ENCODE data around the gene DUSP22.

DUSP22 gene

DNA sequence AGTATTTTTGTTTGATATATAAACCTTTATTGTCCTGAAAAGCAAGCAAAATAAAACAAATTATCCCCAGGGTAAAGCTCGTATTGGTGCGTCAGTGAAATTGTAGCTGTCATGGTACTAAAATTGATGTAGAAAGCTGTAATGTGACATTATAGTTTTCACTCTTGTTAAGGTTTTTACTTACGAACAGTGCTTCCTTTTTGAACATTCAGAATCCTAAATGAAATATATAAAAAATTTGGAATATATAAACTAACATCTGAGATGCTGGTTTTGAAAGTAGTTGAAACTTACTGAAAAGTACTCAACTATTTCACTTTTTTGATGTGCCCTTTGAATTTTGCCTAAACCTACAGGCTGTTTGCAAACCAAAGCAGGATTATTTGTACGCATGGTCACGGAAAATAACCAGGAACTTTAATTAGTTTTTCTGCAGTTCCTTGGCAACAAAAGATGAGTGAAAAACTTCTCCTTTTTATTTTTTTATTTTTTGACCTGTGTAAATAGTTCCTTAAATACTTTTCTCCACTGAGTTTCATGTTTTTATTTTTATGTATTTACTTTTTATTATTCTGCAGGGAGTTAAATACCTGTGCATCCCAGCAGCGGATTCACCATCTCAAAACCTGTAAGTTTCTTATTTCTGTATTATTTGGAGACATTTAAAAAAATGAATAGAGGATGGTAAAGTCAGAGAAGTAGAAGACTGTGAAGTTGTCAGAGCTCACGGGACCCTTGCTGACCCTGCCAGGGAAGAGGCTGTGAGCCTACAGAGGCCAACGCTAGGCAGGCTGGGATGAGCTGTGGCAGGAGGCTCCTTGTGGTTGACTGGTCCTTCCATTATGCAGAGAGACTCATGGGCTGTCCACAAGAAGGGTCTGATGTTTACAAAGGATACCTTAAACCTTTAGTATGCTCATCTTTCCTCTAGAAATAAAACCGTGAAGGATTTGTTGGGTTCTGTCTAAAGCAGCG lies 42.5 kb downstream of the DUSP22 start:
- DNase-seq (no peak), ATAC-seq (ENCODE audit: insufficient read depth, low read depth) (no peak)
- no peak for TF ChIP-seq EZH2 (IDR thresholded peaks at IDR 0.05; ENCODE audit: borderline replicate concordance, low read depth, low read length, severe bottlenecking)
- TF ChIP-seq, protein P1, sequence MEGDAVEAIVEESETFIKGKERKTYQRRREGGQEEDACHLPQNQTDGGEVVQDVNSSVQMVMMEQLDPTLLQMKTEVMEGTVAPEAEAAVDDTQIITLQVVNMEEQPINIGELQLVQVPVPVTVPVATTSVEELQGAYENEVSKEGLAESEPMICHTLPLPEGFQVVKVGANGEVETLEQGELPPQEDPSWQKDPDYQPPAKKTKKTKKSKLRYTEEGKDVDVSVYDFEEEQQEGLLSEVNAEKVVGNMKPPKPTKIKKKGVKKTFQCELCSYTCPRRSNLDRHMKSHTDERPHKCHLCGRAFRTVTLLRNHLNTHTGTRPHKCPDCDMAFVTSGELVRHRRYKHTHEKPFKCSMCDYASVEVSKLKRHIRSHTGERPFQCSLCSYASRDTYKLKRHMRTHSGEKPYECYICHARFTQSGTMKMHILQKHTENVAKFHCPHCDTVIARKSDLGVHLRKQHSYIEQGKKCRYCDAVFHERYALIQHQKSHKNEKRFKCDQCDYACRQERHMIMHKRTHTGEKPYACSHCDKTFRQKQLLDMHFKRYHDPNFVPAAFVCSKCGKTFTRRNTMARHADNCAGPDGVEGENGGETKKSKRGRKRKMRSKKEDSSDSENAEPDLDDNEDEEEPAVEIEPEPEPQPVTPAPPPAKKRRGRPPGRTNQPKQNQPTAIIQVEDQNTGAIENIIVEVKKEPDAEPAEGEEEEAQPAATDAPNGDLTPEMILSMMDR (IDR thresholded peaks at IDR 0.05; ENCODE audit: borderline replicate concordance, extremely low read depth, low read length, poor library complexity, severe bottlenecking), result no peak
- Histone ChIP-seq H4K20me1 (ENCODE audit: insufficient read depth, low read length) (0 out of 2 replicates have a peak, but pooled peaks cover 5% of the 10 kb centered on the region), H3K9me3 (ENCODE audit: insufficient read depth, low read length, severe bottlenecking) (no peaks in the 10 kb centered on the region), H3K4me1 (ENCODE audit: insufficient read depth, low read length) (no peaks in the 10 kb centered on the region), H3K4me2 (ENCODE audit: insufficient read depth, low read length) (no peak overlapping the region), H3K79me2 (ENCODE audit: insufficient read depth, low read length) (no peaks in the 10 kb centered on the region), H2AFZ (ENCODE audit: low read depth, low read length) (no peak overlapping the region), H3K9ac (ENCODE audit: low read depth, low read length) (no peak overlapping the region), H3K27me3 (ENCODE audit: insufficient read depth, low read length, poor library complexity) (no peaks in the 10 kb centered on the region), H3K4me3 (ENCODE audit: low read depth in 1 of 2, low read length in 2 of 2) (no peak overlapping the region), H3K36me3 (ENCODE audit: insufficient read depth, low read length) (no peaks in the 10 kb centered on the region), H3K27ac (ENCODE audit: low read length) (no peak overlapping the region)

DNA sequence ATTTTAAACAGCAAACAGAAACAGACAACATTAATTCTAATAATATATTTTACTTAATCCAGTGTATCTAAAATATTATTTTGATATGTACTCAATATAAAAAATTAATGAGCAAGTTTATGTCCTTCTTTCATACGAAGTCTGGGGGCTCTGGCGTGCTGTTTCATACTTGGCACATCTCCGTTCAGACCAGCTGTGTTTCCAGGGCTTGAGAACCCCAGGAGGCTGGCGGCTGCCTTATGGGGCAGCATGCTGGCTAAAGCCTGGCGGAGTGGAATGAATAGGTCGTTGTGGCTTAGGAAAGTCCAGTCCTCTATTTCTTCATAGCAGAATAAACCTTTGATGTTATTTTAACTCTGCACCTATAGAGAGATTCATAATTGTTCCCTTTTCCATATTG lies 43.3 kb downstream of the DUSP22 start:
- DNase-seq (no peak), ATAC-seq (ENCODE audit: insufficient read depth, low read depth) (no peak)
- Histone ChIP-seq H4K20me1 (ENCODE audit: insufficient read depth, low read length) (0 out of 2 replicates have a peak, but pooled peaks cover 5% of the 10 kb centered on the region), H2AFZ (ENCODE audit: low read depth, low read length) (no peak overlapping the region), H3K79me2 (ENCODE audit: insufficient read depth, low read length) (no peaks in the 10 kb centered on the region), H3K9ac (ENCODE audit: low read depth, low read length) (no peak overlapping the region), H3K4me3 (ENCODE audit: low read depth in 1 of 2, low read length in 2 of 2) (no peak overlapping the region), H3K9me3 (ENCODE audit: insufficient read depth, low read length, severe bottlenecking) (no peaks in the 10 kb centered on the region), H3K4me2 (ENCODE audit: insufficient read depth, low read length) (no peak overlapping the region), H3K4me1 (ENCODE audit: insufficient read depth, low read length) (no peaks in the 10 kb centered on the region), H3K27me3 (ENCODE audit: insufficient read depth, low read length, poor library complexity) (no peaks in the 10 kb centered on the region), H3K27ac (ENCODE audit: low read length) (no peak overlapping the region), H3K36me3 (ENCODE audit: insufficient read depth, low read length) (no peaks in the 10 kb centered on the region)
- TF ChIP-seq EZH2 (IDR thresholded peaks at IDR 0.05; ENCODE audit: borderline replicate concordance, low read depth, low read length, severe bottlenecking), result no peak
- TF ChIP-seq, protein P1 (IDR thresholded peaks at IDR 0.05; ENCODE audit: borderline replicate concordance, extremely low read depth, low read length, poor library complexity, severe bottlenecking), result no peak

DNA sequence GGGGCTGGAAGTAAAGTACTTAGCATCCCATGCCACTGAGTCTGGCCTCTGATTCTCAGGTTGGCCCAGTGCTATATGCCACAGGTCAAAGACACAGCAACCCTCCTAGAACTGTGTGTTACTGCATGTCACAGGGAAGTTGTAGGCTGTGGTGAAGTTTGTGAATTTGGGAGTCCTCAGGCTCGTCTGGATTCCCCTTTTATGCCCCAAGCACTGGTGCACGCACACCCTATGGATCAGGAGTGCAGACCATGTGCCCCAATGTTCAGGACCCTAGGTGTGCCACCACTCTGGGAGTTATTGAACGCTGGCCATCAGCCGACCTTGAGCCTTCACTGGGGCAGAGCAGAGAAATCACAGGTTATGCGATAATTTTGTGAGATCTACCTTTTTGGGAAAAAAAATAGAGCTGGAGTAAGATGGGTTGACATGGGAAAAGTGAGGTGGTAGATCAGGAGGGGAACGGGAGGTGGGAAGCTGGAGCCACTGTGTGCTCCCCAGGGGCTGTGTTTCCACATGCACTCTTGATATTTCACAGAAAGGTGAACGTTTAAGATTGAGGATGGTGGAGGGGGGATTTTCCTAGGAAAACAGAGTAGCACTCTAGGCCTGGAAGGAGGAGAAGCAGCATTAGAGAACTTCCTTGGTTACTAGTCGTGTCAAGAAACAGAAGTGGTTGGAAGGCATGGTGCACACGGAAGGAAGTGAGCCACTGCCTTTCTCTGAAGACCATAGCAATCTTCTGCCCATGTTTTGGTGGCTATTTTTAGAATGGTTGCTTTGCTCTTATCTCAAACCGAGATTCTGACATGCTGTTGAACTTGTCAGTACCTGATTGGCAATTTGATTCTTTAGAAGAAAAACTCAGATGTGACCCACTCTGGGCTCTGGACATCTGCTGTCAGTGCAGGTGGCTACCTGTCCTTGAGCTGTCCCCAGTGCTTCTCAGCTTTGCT lies 44.1 kb downstream of the DUSP22 start:
- H3K4me3 ChIP-seq (ENCODE audit: low read depth in 1 of 2, low read length in 2 of 2), result no peak overlapping the region
- no peaks in the 10 kb centered on the region for H3K9me3 ChIP-seq (ENCODE audit: insufficient read depth, low read length, severe bottlenecking)
- 0 out of 2 replicates have a peak, but pooled peaks cover 5% of the 10 kb centered on the region for H4K20me1 ChIP-seq (ENCODE audit: insufficient read depth, low read length)
- no peaks in the 10 kb centered on the region; the same call in 1 of the 2 replicates for H3K36me3 ChIP-seq (ENCODE audit: insufficient read depth, low read length)
- no peaks in the 10 kb centered on the region for H3K79me2 ChIP-seq (ENCODE audit: insufficient read depth, low read length)
- DNase-seq (no peak), ATAC-seq (ENCODE audit: insufficient read depth, low read depth) (no peak)
- H3K27me3 ChIP-seq (ENCODE audit: insufficient read depth, low read length, poor library complexity), result no peaks in the 10 kb centered on the region
- H3K9ac ChIP-seq (ENCODE audit: low read depth, low read length), result no peak overlapping the region
- H3K4me2 ChIP-seq (ENCODE audit: insufficient read depth, low read length), result no peak overlapping the region
- no peaks in the 10 kb centered on the region for H3K4me1 ChIP-seq (ENCODE audit: insufficient read depth, low read length)
- TF ChIP-seq, protein P1 (IDR thresholded peaks at IDR 0.05; ENCODE audit: borderline replicate concordance, extremely low read depth, low read length, poor library complexity, severe bottlenecking), result no peak
- no peak for TF ChIP-seq EZH2 (IDR thresholded peaks at IDR 0.05; ENCODE audit: borderline replicate concordance, low read depth, low read length, severe bottlenecking)
- no peak overlapping the region for H2AFZ ChIP-seq (ENCODE audit: low read depth, low read length)
- no peak overlapping the region for H3K27ac ChIP-seq (ENCODE audit: low read length)

Data from DND-41 (cell line).